HUES64 (cell line): ENCODE measurements around the gene SEC61A1.
A peak's percentile ranks its signal among the peaks of the same experiment; 100 is the strongest.

Experiments used
- H3K27ac ChIP-seq: 2 replicates; pipeline ENCODE4 v1.7.0; 2013; ENCODE audit warnings: low read depth, low read length, inconsistent platforms
- H3K27me3 ChIP-seq: 2 replicates; pipeline ENCODE4 v1.6.1; 2013; ENCODE audit warnings: mild to moderate bottlenecking, low read length; ENCODE audit not compliant: insufficient read depth
- H3K36me3 ChIP-seq: 2 replicates; pipeline ENCODE4 v1.6.1; 2013; ENCODE audit warnings: mild to moderate bottlenecking, low read length; ENCODE audit not compliant: insufficient read depth
- H3K4me1 ChIP-seq: 2 replicates; pipeline ENCODE4 v1.6.1; 2013; ENCODE audit warnings: mild to moderate bottlenecking, low read length, moderate library complexity; ENCODE audit not compliant: insufficient read depth
- H3K4me3 ChIP-seq: 2 replicates; pipeline ENCODE4 v1.5.1; 2013; ENCODE audit warnings: mild to moderate bottlenecking, low read length, moderate library complexity
- H3K9ac ChIP-seq: 2 replicates; pipeline ENCODE4 v1.6.1; 2013; ENCODE audit warnings: mild to moderate bottlenecking, low read depth, low read length
- H3K9me3 ChIP-seq: 2 replicates; pipeline ENCODE4 v1.6.1; 2013; ENCODE audit warnings: low read depth, low read length; ENCODE audit not compliant: insufficient read depth
- WGBS: fragments of 150-250, 120-280 bp; methylation state at CpG from one replicate; pipeline ENCODE4 v1.1.7; 2013; ENCODE audit warnings: missing lambda C conversion rate; 5-methylcytosine and 5-hydroxymethylcytosine counted together

The SEC61A1 gene

DNA sequence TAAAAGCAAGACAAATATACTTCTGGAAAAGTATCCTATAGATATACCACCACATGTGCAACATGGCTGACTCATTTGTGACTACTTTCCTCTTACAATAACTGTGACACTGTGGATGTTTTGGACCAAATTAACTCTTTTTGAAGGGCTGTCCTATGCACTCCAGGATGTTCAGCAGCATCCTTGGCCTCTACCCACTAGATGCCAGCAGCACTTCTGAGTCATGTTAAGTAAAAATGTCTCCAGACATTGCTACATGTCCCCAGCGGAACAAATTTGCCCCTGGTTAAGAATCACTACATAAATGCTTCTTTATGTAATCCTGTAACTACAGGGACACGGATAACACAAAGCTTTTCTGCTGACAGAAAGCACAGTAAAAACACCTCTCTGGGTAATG is 39.3 kb downstream of the SEC61A1 start:
- no peak overlapping the region for H3K9ac ChIP-seq
- WGBS, result 98% methylated on average over 2 of the region's 2 CpGs
- H3K27me3 ChIP-seq, result no peaks in the 10 kb centered on the region
- H3K4me3 ChIP-seq, result no peak overlapping the region
- peaks cover 73% of the 10 kb centered on the region for H3K36me3 ChIP-seq
- no peak overlapping the region for H3K27ac ChIP-seq
- no peaks in the 10 kb centered on the region for H3K9me3 ChIP-seq
- H3K4me1 ChIP-seq, result peaks cover 18% of the 10 kb centered on the region

DNA sequence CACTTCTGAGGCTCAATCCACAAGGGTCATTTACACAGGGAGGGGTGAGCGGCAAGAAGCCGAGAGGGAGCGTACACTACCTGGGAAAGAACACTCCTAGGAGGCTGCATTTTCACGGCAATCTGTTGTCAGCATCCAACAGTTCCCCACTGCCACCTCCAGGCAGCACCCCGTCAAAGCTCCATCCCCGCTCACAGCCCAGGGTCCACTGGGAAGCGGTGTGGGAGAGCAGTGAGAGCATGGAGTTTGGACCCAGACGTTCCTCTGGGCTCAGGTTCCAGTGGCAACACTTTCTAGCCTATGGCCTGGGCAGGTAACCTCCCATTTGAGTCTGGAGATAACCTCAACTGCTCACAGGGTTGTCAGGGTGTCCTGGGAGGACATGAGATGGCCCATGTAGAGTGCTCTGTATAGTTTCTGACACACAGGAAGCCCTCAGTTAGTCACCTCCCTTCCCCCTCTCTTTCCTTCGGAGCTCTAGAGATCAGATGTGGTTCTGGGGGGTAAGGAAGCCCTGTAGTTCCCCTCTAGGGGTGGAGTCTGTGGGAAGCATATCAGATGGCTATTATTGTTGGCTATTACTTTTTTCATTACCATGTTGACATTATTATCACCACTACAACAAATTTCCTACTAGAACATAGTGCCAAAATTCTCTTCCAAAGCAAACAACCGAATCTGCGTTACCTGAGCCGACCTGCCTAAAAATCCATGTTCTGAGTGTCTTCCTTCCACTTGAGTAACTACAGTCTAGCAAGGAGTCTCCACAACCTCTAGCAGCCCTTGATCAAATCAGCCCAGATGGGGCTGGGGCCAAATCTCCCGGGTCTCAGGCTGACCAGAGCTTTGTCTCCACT is 42.3 kb downstream of the SEC61A1 start:
- H3K27ac ChIP-seq, result no peak overlapping the region
- no peaks in the 10 kb centered on the region for H3K27me3 ChIP-seq
- no peak overlapping the region for H3K9ac ChIP-seq
- H3K4me3 ChIP-seq, result no peak overlapping the region
- H3K4me1 ChIP-seq, result peaks cover 38% of the 10 kb centered on the region
- peaks cover 84% of the 10 kb centered on the region for H3K36me3 ChIP-seq
- WGBS, result 91% methylated on average over 12 of the region's 13 CpGs
- no peaks in the 10 kb centered on the region for H3K9me3 ChIP-seq

- H3K9ac ChIP-seq, result no peak overlapping the region
- no peak overlapping the region for H3K4me3 ChIP-seq
- peaks cover 42% of the 10 kb centered on the region for H3K4me1 ChIP-seq
- WGBS, result 71% methylated on average over 6 of the region's 6 CpGs
- H3K27ac ChIP-seq, result peak overlapping the region; percentile 56; the same call in 1 of the 2 replicates
- peaks cover 91% of the 10 kb centered on the region for H3K36me3 ChIP-seq
- no peaks in the 10 kb centered on the region for H3K9me3 ChIP-seq
- no peaks in the 10 kb centered on the region for H3K27me3 ChIP-seq
Measured at GRCh38 chr3:128095222-128095703, 43.0 kb downstream of the SEC61A1 start.

DNA sequence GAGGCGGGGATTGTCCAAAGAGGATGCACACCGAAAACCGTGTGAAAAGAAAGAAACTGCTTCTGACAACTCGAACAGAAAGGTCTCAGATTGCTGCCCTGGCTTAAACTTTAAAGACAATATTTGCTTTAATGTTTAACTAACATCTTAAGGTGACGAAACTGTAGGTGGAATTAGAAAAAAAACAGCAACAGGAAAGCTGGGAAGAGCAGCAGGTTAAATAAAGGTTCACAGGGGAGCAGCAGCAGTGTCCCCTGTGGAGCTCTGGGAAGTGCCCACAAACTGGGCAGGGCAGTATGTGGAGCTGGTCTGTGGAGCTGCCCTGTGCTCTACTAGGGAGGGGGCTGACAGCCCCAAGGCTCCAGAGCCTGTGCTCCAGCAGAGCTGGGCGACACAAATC is 46.0 kb downstream of the SEC61A1 start:
- Histone ChIP-seq H3K9me3 (no peaks in the 10 kb centered on the region), H3K27ac (peak overlapping the region; percentile 69; the same call in 1 of the 2 replicates), H3K9ac (no peak overlapping the region), H3K27me3 (no peaks in the 10 kb centered on the region), H3K4me1 (peaks cover 42% of the 10 kb centered on the region), H3K36me3 (peaks cover 97% of the 10 kb centered on the region), H3K4me3 (no peak overlapping the region)
- 90% methylated on average over 6 of the region's 6 CpGs for WGBS

DNA sequence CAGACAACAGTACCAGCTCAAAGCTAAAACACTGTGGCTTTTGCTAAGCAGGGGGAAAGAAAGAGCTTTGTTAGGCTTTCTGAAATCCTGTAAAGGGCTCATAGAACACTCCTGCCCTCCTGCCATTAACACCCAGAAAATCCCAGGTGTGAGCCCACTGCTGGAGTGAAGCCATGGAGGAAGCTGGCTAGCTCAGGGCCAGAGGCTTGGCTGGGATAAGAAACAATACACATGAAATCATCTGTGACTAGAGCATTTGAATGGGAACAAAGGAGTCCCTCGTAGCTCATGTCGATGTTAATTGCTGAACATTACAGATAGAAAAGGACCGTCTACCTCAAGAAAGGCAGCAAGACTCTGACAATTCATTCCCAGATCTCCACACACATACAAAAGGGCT is 47.9 kb downstream of the SEC61A1 start:
- 76% methylated on average over 3 of the region's 3 CpGs for WGBS
- peaks cover 95% of the 10 kb centered on the region for H3K36me3 ChIP-seq
- no peak overlapping the region for H3K27ac ChIP-seq
- H3K27me3 ChIP-seq, result no peaks in the 10 kb centered on the region
- peaks cover 35% of the 10 kb centered on the region for H3K4me1 ChIP-seq
- H3K9me3 ChIP-seq, result no peaks in the 10 kb centered on the region
- H3K9ac ChIP-seq, result no peak overlapping the region
- H3K4me3 ChIP-seq, result no peak overlapping the region

- WGBS, result 87% methylated on average over 2 of the region's 2 CpGs
Measured at GRCh38 chr3:128100638-128101037, 48.4 kb downstream of the SEC61A1 start.

DNA sequence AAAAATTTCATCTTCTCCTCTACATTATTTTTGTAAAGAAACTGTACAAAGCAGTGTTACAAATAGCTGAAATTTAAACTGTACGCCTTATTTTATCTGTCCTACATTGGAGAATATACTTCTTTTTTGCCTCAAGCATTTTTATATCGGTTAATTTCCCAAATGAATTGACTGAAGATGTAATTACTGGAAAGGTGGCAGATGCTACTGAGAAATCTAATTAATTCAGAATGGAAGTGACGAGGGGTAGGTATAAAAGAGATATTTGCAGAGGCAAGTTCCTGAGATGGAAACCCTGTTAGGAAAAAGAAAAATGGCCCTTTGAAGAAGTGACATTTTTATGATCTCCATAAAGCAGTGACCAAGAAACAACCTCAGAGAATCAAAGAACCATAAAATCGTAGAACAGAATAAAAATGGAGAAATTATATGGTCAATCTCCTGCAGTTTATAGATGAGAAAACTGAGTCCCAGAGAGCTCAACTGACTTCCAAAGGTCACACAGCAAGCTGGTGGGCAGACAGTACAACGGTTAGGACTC is 51.0 kb downstream of the SEC61A1 start:
- Histone ChIP-seq H3K36me3 (peaks cover 95% of the 10 kb centered on the region), H3K9ac (no peak overlapping the region), H3K27ac (no peak overlapping the region), H3K4me1 (peaks cover 17% of the 10 kb centered on the region; the same call in 1 of the 2 replicates), H3K4me3 (no peak overlapping the region), H3K9me3 (no peaks in the 10 kb centered on the region), H3K27me3 (no peaks in the 10 kb centered on the region)
- WGBS, result 95% methylated on average over 5 of the region's 5 CpGs

More at GRCh38 chr3:128100638-128101037, 48.4 kb downstream of the SEC61A1 start:
- H3K27ac ChIP-seq, result no peak overlapping the region
- no peaks in the 10 kb centered on the region for H3K9me3 ChIP-seq
- no peaks in the 10 kb centered on the region for H3K27me3 ChIP-seq
- H3K9ac ChIP-seq, result no peak overlapping the region
- no peak overlapping the region for H3K4me3 ChIP-seq
- peaks cover 95% of the 10 kb centered on the region for H3K36me3 ChIP-seq
- H3K4me1 ChIP-seq, result peaks cover 31% of the 10 kb centered on the region

- Histone ChIP-seq H3K36me3 (peaks cover 89% of the 10 kb centered on the region), H3K9me3 (no peaks in the 10 kb centered on the region), H3K9ac (no peak overlapping the region), H3K4me3 (no peak overlapping the region), H3K4me1 (no peaks in the 10 kb centered on the region), H3K27ac (no peak overlapping the region), H3K27me3 (no peaks in the 10 kb centered on the region)
- WGBS, result 88% methylated on average over 8 of the region's 8 CpGs
Measured at GRCh38 chr3:128107834-128108233, 55.6 kb downstream of the SEC61A1 start.

GRCh38 chr3:128111147-128111546 is 58.9 kb downstream of the SEC61A1 start:
- no peak overlapping the region for H3K4me3 ChIP-seq
- no peak overlapping the region for H3K9ac ChIP-seq
- WGBS, result 95% methylated on average over 5 of the region's 5 CpGs
- H3K4me1 ChIP-seq, result no peaks in the 10 kb centered on the region
- peaks cover 87% of the 10 kb centered on the region for H3K36me3 ChIP-seq
- H3K27ac ChIP-seq, result no peak overlapping the region
- no peaks in the 10 kb centered on the region for H3K27me3 ChIP-seq
- H3K9me3 ChIP-seq, result no peaks in the 10 kb centered on the region

- peaks cover 87% of the 10 kb centered on the region for H3K36me3 ChIP-seq
Measured at GRCh38 chr3:128112357-128112968, 60.2 kb downstream of the SEC61A1 start.

More at GRCh38 chr3:128112357-128112968, 60.2 kb downstream of the SEC61A1 start:
- Histone ChIP-seq H3K4me3 (no peak overlapping the region), H3K27me3 (no peaks in the 10 kb centered on the region), H3K4me1 (no peaks in the 10 kb centered on the region), H3K9me3 (no peaks in the 10 kb centered on the region), H3K27ac (no peak overlapping the region), H3K9ac (no peak overlapping the region)
- WGBS, result 92% methylated on average over 7 of the region's 7 CpGs
